GM21360 (cell line): ENCODE measurements around the gene SURF6.
"Not testable (repeated sequence)": the region's sequence is repeated elsewhere in the genome, so short reads cannot be mapped to it uniquely, and the experiment has no call there.

ENCODE experiments used
- ATAC-seq: cut with Tn5 transposase; IDR thresholded peaks from one replicate; pipeline ENCODE4 v1.9.1; 2021; ENCODE audit warnings: mild to moderate bottlenecking, moderate library complexity; ENCODE audit not compliant: unreplicated experiment

SURF6 gene

GRCh38 chr9:133335924-133336811 lies at the start of gene SURF6:
SURF6 (minus strand) TSS chr9:133336188; CDS start chr9:133336132, 56 bp downstream.
- peak; percentile 79 for ATAC-seq

GRCh38 chr9:133385452-133385851 lies 49.5 kb upstream of the SURF6 start:
- ATAC-seq: no peak

- ATAC-seq: no peak
Observed at GRCh38 chr9:133384736-133385321, 48.8 kb upstream of the SURF6 start.

GRCh38 chr9:133383438-133383837 lies 47.5 kb upstream of the SURF6 start:
- ATAC-seq: no peak

GRCh38 chr9:133382507-133383141 lies 46.6 kb upstream of the SURF6 start:
- ATAC-seq: no peak

- ATAC-seq: no peak
Observed at GRCh38 chr9:133380734-133381133, 44.7 kb upstream of the SURF6 start.

- ATAC-seq: no peak
Observed at GRCh38 chr9:133379153-133380086, 43.4 kb upstream of the SURF6 start.

GRCh38 chr9:133378408-133378962 lies 42.5 kb upstream of the SURF6 start:
- no peak for ATAC-seq

- no peak for ATAC-seq
Observed at GRCh38 chr9:133377721-133378216, 41.8 kb upstream of the SURF6 start.

- ATAC-seq: not testable (repeated sequence)
Observed at GRCh38 chr9:133377280-133377679, 41.3 kb upstream of the SURF6 start.

- ATAC-seq: peak; percentile 90
Observed at GRCh38 chr9:133375724-133376654, 40.0 kb upstream of the SURF6 start, which contains the start of the genes STKLD1 and SURF4. STKLD1 (plus strand) TSS chr9:133376366; CDS start chr9:133376474, 108 bp downstream. SURF4 (minus strand) TSS chr9:133376060; CDS start chr9:133375969, 91 bp downstream.

- peak; percentile 7 for ATAC-seq
Observed at GRCh38 chr9:133375116-133375723, 39.2 kb upstream of the SURF6 start.

- no peak for ATAC-seq
Observed at GRCh38 chr9:133374612-133375115, 38.7 kb upstream of the SURF6 start.

- ATAC-seq: no peak
Observed at GRCh38 chr9:133372144-133372543, 36.2 kb upstream of the SURF6 start.

- ATAC-seq: no peak
Observed at GRCh38 chr9:133371261-133371711, 35.3 kb upstream of the SURF6 start.

GRCh38 chr9:133370685-133371084 lies 34.7 kb upstream of the SURF6 start:
- no peak for ATAC-seq

- ATAC-seq: no peak
Observed at GRCh38 chr9:133369933-133370332, 33.9 kb upstream of the SURF6 start.

GRCh38 chr9:133369422-133369821 lies 33.4 kb upstream of the SURF6 start:
- no peak for ATAC-seq
